HepG2 (cell line): ENCODE measurements around the gene LRR1. TPM values are rescaled to one million over a fixed set of nuclear protein-coding genes. Genes with fewer than 3 reads are reported as not detected.

ENCODE experiments used
- AGO2 ChIP-seq: fragments of 200-400 bp; formaldehyde crosslinking; optimal IDR thresholded peaks from 2 replicates; pipeline ENCODE3; 2017; ENCODE audit warnings: mild to moderate bottlenecking, low read depth, low read length, moderate library complexity
- ASH2L ChIP-seq: fragments of 300-600, 200-600 bp; sonication (generic); IDR thresholded peaks from 2 replicates; pipeline ENCODE4 v1.7.0; 2017; ENCODE audit warnings: low read depth, mild to moderate bottlenecking, moderate library complexity, mixed read lengths, low read length; ENCODE audit not compliant: insufficient read length
- CBX1 ChIP-seq: IDR thresholded peaks from one replicate; pipeline ENCODE4 v1.6.1; 2016; ENCODE audit warnings: antibody characterized with exemption, low read depth
- FOXJ3 ChIP-seq: sonication (generic); formaldehyde crosslinking; IDR thresholded peaks from 2 replicates; pipeline ENCODE4 v1.4.0; 2020; ENCODE audit warnings: missing genetic modification reagents, mild to moderate bottlenecking, borderline replicate concordance
- FUBP1 ChIP-seq: sonication (generic); formaldehyde crosslinking; IDR thresholded peaks from 2 replicates; pipeline ENCODE4 v1.5.1; 2020; ENCODE audit warnings: missing genetic modification reagents, mild to moderate bottlenecking, borderline replicate concordance
- GZF1 ChIP-seq: sonication (generic); formaldehyde crosslinking; IDR thresholded peaks from 2 replicates; pipeline ENCODE4 v1.5.1; 2020; ENCODE audit warnings: mild to moderate bottlenecking, missing genetic modification reagents
- HDAC6 ChIP-seq: fragments of 200-600 bp; sonication (generic); IDR thresholded peaks from 2 replicates; pipeline ENCODE4 v1.7.0; 2017; ENCODE audit warnings: mild to moderate bottlenecking, antibody characterized with exemption, low read length, low read depth
- JUN ChIP-seq: sonication (generic); formaldehyde crosslinking; IDR thresholded peaks from 2 replicates; pipeline ENCODE4 v1.4.0; 2020; ENCODE audit warnings: mild to moderate bottlenecking, missing genetic modification reagents
- KLF13 ChIP-seq: sonication (generic); formaldehyde crosslinking; IDR thresholded peaks from 2 replicates; pipeline ENCODE4 v1.4.0; 2020; ENCODE audit warnings: mild to moderate bottlenecking, missing genetic modification reagents
- MEIS1 ChIP-seq: sonication (generic); formaldehyde crosslinking; IDR thresholded peaks from 2 replicates; pipeline ENCODE4 v1.9.0; 2021; ENCODE audit warnings: mild to moderate bottlenecking, missing genetic modification reagents, moderate library complexity, borderline replicate concordance
- MIER3 ChIP-seq: IDR thresholded peaks from 2 replicates; pipeline ENCODE4 v1.6.1; 2016; ENCODE audit warnings: missing compliant biosample characterization, borderline replicate concordance
- NFATC3 ChIP-seq: sonication (generic); formaldehyde crosslinking; IDR thresholded peaks from 2 replicates; pipeline ENCODE4 v1.5.1; 2020; ENCODE audit warnings: mild to moderate bottlenecking, missing genetic modification reagents
- PPARG ChIP-seq: conservative IDR thresholded peaks from 2 replicates; pipeline ENCODE4 v1.6.1; 2016; ENCODE audit warnings: missing biosample characterization, missing genetic modification reagents
- REPIN1 ChIP-seq: sonication (generic); formaldehyde crosslinking; IDR thresholded peaks from 2 replicates; pipeline ENCODE4 v1.8.0; 2022; ENCODE audit warnings: missing genetic modification reagents, low read depth, mild to moderate bottlenecking, borderline replicate concordance
- RFXANK ChIP-seq: IDR thresholded peaks from 2 replicates; pipeline ENCODE4 v1.6.1; 2016
- SOX13 ChIP-seq, 3 experiments: fragments of 450-650 bp in 1 of 3; sonication (generic) in 1 of 3; formaldehyde crosslinking in 1 of 3; IDR thresholded peaks in 2 of 3; conservative IDR thresholded peaks in 1 of 3; 2 replicates each; pipeline versions ENCODE4 v1.5.0 to v1.6.1; 2016 to 2020; ENCODE audit warnings: antibody characterized with exemption in 1 of 3, mild to moderate bottlenecking in 1 of 3, missing compliant biosample characterization in 1 of 3, missing genetic modification reagents in 1 of 3, moderate library complexity in 1 of 3
- SOX6 ChIP-seq, 2 experiments: fragments of 450-650 bp in 1 of 2; sonication (generic) in 1 of 2; formaldehyde crosslinking in 1 of 2; IDR thresholded peaks; 2 replicates each; pipeline versions ENCODE4 v1.4.0 to v1.6.1; 2017 to 2020; ENCODE audit warnings: antibody characterized with exemption in 1 of 2, mild to moderate bottlenecking in 1 of 2, missing genetic modification reagents in 1 of 2
- ZFY ChIP-seq: sonication (generic); formaldehyde crosslinking; IDR thresholded peaks from 2 replicates; pipeline ENCODE4 v1.4.0; 2020; ENCODE audit warnings: missing genetic modification reagents
- ZNF329 ChIP-seq: sonication (generic); formaldehyde crosslinking; IDR thresholded peaks from 2 replicates; pipeline ENCODE4 v1.9.0; 2021; ENCODE audit warnings: low read depth, mild to moderate bottlenecking, missing genetic modification reagents
- ZNF652 ChIP-seq: IDR thresholded peaks from 2 replicates; pipeline ENCODE4 v1.6.1; 2016; ENCODE audit warnings: low read depth, borderline replicate concordance
- ZNF878 ChIP-seq: sonication (generic); formaldehyde crosslinking; IDR thresholded peaks from 2 replicates; pipeline ENCODE4 v1.8.1; 2023; ENCODE audit warnings: mild to moderate bottlenecking, missing genetic modification reagents, moderate library complexity
- ZSCAN21 ChIP-seq: sonication (generic); formaldehyde crosslinking; IDR thresholded peaks from 2 replicates; pipeline ENCODE4 v1.8.0; 2022; ENCODE audit warnings: mild to moderate bottlenecking, missing genetic modification reagents, moderate library complexity, borderline replicate concordance
- polyA plus RNA-seq, 8 experiments: library from polyadenylated mRNA; depleted of rRNA in 3 of 8; stranded (reverse) in 7 of 8; unstranded in 1 of 8; fragments of >200 nt; fragmentation: Illumina TruSeq in 4 of 8; extraction: Trizol in 4 of 8; gene quantifications; 2 replicates each; pipeline versions ENCODE4 v1.2.1 to v1.2.3, GENCODE V29; 2011 to 2016; ENCODE audit warnings: low read depth in 4 of 8, missing spikeins in 1 of 8, mixed read lengths in 1 of 8; ENCODE audit not compliant: insufficient read depth in 1 of 8
- total RNA-seq, 5 experiments: library from RNA; depleted of rRNA; stranded (reverse); fragments of >200 nt; fragmentation: Illumina TruSeq; extraction: Trizol; gene quantifications; 2 replicates each; pipeline ENCODE4 v1.2.3, GENCODE V29; 2016; ENCODE audit warnings: low read depth in 1 of 5
- TF ChIP-seq, protein P1 (sequence below): sonication (generic); formaldehyde crosslinking; conservative IDR thresholded peaks from 2 replicates; pipeline ENCODE4 v1.4.0; 2020; ENCODE audit warnings: missing genetic modification reagents
- TF ChIP-seq, protein P2 (sequence below): sonication (generic); formaldehyde crosslinking; IDR thresholded peaks from 2 replicates; pipeline ENCODE4 v1.8.1; 2023; ENCODE audit warnings: mild to moderate bottlenecking, moderate library complexity, missing genetic modification reagents

The LRR1 gene
- total and polyA plus RNA-seq, 2 of the 13 experiments (the other 11 are each of a cell fraction or from before 2014, with no cell fraction given), result 7.0 to 36.2 TPM

DNA sequence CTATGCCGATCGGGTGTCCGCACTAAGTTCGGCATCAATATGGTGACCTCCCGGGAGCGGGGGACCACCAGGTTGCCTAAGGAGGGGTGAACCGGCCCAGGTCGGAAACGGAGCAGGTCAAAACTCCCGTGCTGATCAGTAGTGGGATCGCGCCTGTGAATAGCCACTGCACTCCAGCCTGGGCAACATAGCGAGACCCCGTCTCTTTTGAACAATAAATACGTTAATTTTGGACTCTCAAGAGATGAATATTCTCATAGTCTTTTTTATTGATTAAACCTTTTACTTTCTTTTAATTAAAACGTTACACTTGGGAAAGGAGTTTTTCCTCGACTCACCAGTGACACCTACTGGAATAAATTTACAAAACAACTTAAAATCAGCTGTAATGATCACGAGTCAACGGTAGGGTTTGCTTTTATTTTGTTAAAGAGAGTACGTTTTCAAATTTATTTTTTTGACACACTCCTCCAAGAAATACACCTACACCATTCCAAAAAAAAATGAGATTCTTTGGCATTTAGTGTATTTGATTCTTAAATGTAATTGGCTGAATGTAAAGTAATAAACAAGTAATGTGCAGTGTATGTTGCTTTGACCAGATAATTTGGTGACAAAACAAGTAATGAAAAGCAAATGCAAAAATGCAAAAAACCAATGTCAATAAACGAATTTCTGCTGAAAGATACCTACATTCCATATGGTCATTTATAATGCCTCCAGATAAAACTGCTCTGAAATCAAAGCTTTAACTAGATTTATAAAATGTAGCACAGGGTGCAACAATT is 11.9 kb upstream of the LRR1 start (continued):
- TF ChIP-seq FUBP1 (CRISPR knock-in tag), result no peak
- TF ChIP-seq ZNF652 (CRISPR knock-in tag), result no peak
- TF ChIP-seq SOX6 (IDR thresholded peaks at IDR 0.05), result no peak
- peak; percentile 49 for TF ChIP-seq SOX6 (CRISPR knock-in tag; IDR thresholded peaks at IDR 0.05)
- 0 out of 2 replicates have a peak, but pooled peaks have one; percentile 3 for TF ChIP-seq PPARG (CRISPR knock-in tag)
- TF ChIP-seq, protein P1, sequence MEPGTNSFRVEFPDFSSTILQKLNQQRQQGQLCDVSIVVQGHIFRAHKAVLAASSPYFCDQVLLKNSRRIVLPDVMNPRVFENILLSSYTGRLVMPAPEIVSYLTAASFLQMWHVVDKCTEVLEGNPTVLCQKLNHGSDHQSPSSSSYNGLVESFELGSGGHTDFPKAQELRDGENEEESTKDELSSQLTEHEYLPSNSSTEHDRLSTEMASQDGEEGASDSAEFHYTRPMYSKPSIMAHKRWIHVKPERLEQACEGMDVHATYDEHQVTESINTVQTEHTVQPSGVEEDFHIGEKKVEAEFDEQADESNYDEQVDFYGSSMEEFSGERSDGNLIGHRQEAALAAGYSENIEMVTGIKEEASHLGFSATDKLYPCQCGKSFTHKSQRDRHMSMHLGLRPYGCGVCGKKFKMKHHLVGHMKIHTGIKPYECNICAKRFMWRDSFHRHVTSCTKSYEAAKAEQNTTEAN (CRISPR knock-in tag), result no peak
- TF ChIP-seq SOX13 (IDR thresholded peaks at IDR 0.05), result no peak
- TF ChIP-seq SOX13 (CRISPR knock-in tag; conservative IDR thresholded peaks at IDR 0.05 in 1 of 2, IDR thresholded peaks at IDR 0.05 in 1 of 2), result peak in 1 of 2 experiments; percentile 33; a peak in 1 of 4 replicates
- no peak for TF ChIP-seq MEIS1 (CRISPR knock-in tag)
- no peak for TF ChIP-seq NFATC3 (CRISPR knock-in tag)
- TF ChIP-seq RFXANK (CRISPR knock-in tag), result peak; percentile 35; the same call in 1 of the 2 replicates
- TF ChIP-seq CBX1, result no peak
- TF ChIP-seq ZNF329, result no peak
- TF ChIP-seq, protein P2, sequence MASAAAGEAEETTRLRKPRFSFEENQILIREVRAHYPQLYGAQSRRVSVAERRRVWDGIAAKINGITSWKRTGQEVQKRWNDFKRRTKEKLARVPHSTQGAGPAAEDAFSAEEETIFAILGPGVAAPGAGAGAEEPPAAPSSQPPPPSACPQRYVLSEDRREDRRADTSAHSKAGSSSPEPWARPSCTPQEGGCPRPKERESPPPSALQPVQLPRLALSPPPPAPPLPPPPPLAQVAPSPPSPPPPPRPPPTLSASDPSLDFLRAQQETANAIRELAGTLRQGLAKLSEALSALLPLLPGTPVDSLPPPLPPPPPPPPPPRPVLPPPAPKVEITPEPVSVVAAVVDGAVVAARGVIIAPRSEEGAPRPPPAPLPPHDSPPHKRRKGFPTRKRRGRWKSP (CRISPR knock-in tag), result peak; percentile 56; the same call in 1 of the 2 replicates
- TF ChIP-seq REPIN1 (CRISPR knock-in tag), result peak; percentile 8; the same call in 1 of the 2 replicates
- no peak for TF ChIP-seq ZFY (CRISPR knock-in tag)
- no peak for TF ChIP-seq AGO2
- TF ChIP-seq HDAC6, result no peak
- peak; percentile 73 for TF ChIP-seq ASH2L
- TF ChIP-seq FOXJ3 (CRISPR knock-in tag), result 0 out of 2 replicates have a peak, but pooled peaks have one; percentile 33
- 0 out of 2 replicates have a peak, but pooled peaks have one; percentile 2 for TF ChIP-seq JUN (CRISPR knock-in tag)
- TF ChIP-seq ZNF878 (CRISPR knock-in tag), result peak; percentile 31; the same call in 1 of the 2 replicates
- TF ChIP-seq KLF13 (CRISPR knock-in tag), result no peak
- TF ChIP-seq MIER3 (CRISPR knock-in tag), result peak; percentile 14; the same call in 1 of the 2 replicates
- TF ChIP-seq GZF1 (CRISPR knock-in tag), result no peak
- TF ChIP-seq ZSCAN21 (CRISPR knock-in tag), result no peak
